ENCODE data around the gene ATP11C. TPM values are rescaled to one million over a fixed set of nuclear protein-coding genes. Genes with fewer than 3 reads are reported as not detected.
"Not testable (repeated sequence)": the region's sequence is repeated elsewhere in the genome, so short reads cannot be mapped to it uniquely, and the experiment has no call there.

Gene ATP11C
- total and polyA plus RNA-seq, 9 of the 15 experiments (the other 6 are each of a cell fraction or from before 2014, with no cell fraction given): 18.2 to 42.2 (median 29.4) TPM

GRCh38 chrX:139864640-139865039 is 68.2 kb downstream of the ATP11C start (continued):
- TF ChIP-seq, protein P1, sequence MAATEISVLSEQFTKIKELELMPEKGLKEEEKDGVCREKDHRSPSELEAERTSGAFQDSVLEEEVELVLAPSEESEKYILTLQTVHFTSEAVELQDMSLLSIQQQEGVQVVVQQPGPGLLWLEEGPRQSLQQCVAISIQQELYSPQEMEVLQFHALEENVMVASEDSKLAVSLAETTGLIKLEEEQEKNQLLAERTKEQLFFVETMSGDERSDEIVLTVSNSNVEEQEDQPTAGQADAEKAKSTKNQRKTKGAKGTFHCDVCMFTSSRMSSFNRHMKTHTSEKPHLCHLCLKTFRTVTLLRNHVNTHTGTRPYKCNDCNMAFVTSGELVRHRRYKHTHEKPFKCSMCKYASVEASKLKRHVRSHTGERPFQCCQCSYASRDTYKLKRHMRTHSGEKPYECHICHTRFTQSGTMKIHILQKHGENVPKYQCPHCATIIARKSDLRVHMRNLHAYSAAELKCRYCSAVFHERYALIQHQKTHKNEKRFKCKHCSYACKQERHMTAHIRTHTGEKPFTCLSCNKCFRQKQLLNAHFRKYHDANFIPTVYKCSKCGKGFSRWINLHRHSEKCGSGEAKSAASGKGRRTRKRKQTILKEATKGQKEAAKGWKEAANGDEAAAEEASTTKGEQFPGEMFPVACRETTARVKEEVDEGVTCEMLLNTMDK (IDR thresholded peaks at IDR 0.05; ENCODE audit: borderline replicate concordance, insufficient read depth, low read depth, low read length, poor library complexity, severe bottlenecking): no peak
- TF ChIP-seq SMARCC2 (IDR thresholded peaks at IDR 0.05; ENCODE audit: low read depth) (no peak), NUFIP1 (IDR thresholded peaks at IDR 0.05; ENCODE audit: partially characterized antibody) (no peak), PHF8 (IDR thresholded peaks at IDR 0.05; ENCODE audit: borderline replicate concordance, low read length) (no peak)
- TF ChIP-seq, protein P2, sequence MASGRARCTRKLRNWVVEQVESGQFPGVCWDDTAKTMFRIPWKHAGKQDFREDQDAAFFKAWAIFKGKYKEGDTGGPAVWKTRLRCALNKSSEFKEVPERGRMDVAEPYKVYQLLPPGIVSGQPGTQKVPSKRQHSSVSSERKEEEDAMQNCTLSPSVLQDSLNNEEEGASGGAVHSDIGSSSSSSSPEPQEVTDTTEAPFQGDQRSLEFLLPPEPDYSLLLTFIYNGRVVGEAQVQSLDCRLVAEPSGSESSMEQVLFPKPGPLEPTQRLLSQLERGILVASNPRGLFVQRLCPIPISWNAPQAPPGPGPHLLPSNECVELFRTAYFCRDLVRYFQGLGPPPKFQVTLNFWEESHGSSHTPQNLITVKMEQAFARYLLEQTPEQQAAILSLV (tag; IDR thresholded peaks at IDR 0.05): no peak

GRCh38 chrX:139862208-139862607 is 70.6 kb downstream of the ATP11C start:
- CTCF ChIA-PET (ENCODE audit: low intra/inter-chr PET ratio): no interaction called here
- H2AFZ ChIP-seq (ENCODE audit: low read depth, low read length): no peak overlapping the region
- 0 out of 3 replicates have a peak, but pooled peaks have one; percentile 31 for ATAC-seq
- in situ Hi-C loops (cut with MboI) (no loop called here), intact Hi-C loops (cut with micrococcal nuclease) (no loop called here)
- H3K4me3 ChIP-seq: no peak overlapping the region
- H3K4me2 ChIP-seq (ENCODE audit: insufficient read depth, low read length): no peak overlapping the region
- no TSS peak for BruUV-seq (replicated peaks)
- POLR2A ChIA-PET: no interaction called here
- no peaks in the 10 kb centered on the region for H3K9me3 ChIP-seq (replicated peaks; ENCODE audit: control insufficient read depth, insufficient read depth, low read depth, low read length)
- no peak for DNase-seq (ENCODE audit: extremely low read depth in 1 of 4, low spot score in 3 of 4)
- no peaks in the 10 kb centered on the region; the same call in 2 of the 3 replicates for H3K36me3 ChIP-seq (ENCODE audit: control insufficient read depth, insufficient read depth, low read length)
- no peaks in the 10 kb centered on the region for H4K20me1 ChIP-seq (replicated peaks; ENCODE audit: control insufficient read depth, insufficient read depth, low read length)
- no peak overlapping the region for H3K27ac ChIP-seq (ENCODE audit: extremely low read depth, low read depth, low read length)
- no peak overlapping the region for H3K9ac ChIP-seq (ENCODE audit: insufficient read depth in 1 of 2, low read depth in 2 of 2, low read length in 2 of 2)
- WGBS (ENCODE audit: insufficient coverage, low coverage, missing lambda C conversion rate): 100% methylated on average over 1 of the region's 5 CpGs
- H3K4me1 ChIP-seq (replicated peaks in 1 of 2; ENCODE audit: control insufficient read depth in 2 of 2, insufficient read depth in 2 of 2, low read length in 2 of 2): no peaks in the 10 kb centered on the region
- TF ChIP-seq E2F5 (CRISPR knock-in tag; IDR thresholded peaks at IDR 0.05) (no peak), CTCF (IDR thresholded peaks at IDR 0.05 in 2 of 3, conservative IDR thresholded peaks at IDR 0.05 in 1 of 3; ENCODE audit: insufficient read depth in 2 of 3, low read depth in 1 of 3, low read length in 3 of 3) (peak; percentile 8 to 20 (median 16); a peak in 1 of 6 replicates)
- no peaks in the 10 kb centered on the region for H3K9me1 ChIP-seq (ENCODE audit: control insufficient read depth, insufficient read depth, low read length)
- H3K27me3 ChIP-seq (ENCODE audit: control insufficient read depth in 2 of 2, insufficient read depth in 2 of 2, low read length in 2 of 2): no peaks in the 10 kb centered on the region
- no peaks in the 10 kb centered on the region; the same call in 1 of the 3 replicates for H3K79me2 ChIP-seq (ENCODE audit: control insufficient read depth, insufficient read depth, low read length)
- FAIRE-seq: no peak

GRCh38 chrX:139856826-139857225 is 76.0 kb downstream of the ATP11C start:
- H3K36me3 ChIP-seq (ENCODE audit: control insufficient read depth, insufficient read depth, low read length); FAIRE-seq; in situ Hi-C loops (cut with MboI); DNase-seq (ENCODE audit: extremely low read depth in 1 of 4, low spot score in 3 of 4); H3K79me2 ChIP-seq (ENCODE audit: control insufficient read depth, insufficient read depth, low read length); H4K20me1 ChIP-seq (replicated peaks; ENCODE audit: control insufficient read depth, insufficient read depth, low read length); H3K9ac ChIP-seq (ENCODE audit: insufficient read depth in 1 of 2, low read depth in 2 of 2, low read length in 2 of 2); H3K27ac ChIP-seq (ENCODE audit: extremely low read depth, low read depth, low read length); BruUV-seq (replicated peaks); H2AFZ ChIP-seq (ENCODE audit: low read depth, low read length); H3K4me3 ChIP-seq; H3K4me1 ChIP-seq (replicated peaks in 1 of 2; ENCODE audit: control insufficient read depth in 2 of 2, insufficient read depth in 2 of 2, low read length in 2 of 2); intact Hi-C loops (cut with micrococcal nuclease); POLR2A ChIA-PET; H3K4me2 ChIP-seq (ENCODE audit: insufficient read depth, low read length); ATAC-seq; CTCF ChIA-PET (ENCODE audit: low intra/inter-chr PET ratio); H3K9me1 ChIP-seq (ENCODE audit: control insufficient read depth, insufficient read depth, low read length); H3K9me3 ChIP-seq (replicated peaks; ENCODE audit: control insufficient read depth, insufficient read depth, low read depth, low read length); H3K27me3 ChIP-seq (ENCODE audit: control insufficient read depth in 2 of 2, insufficient read depth in 2 of 2, low read length in 2 of 2): not testable (repeated sequence)
- WGBS (ENCODE audit: insufficient coverage, low coverage, missing lambda C conversion rate): 85% methylated on average over 2 of the region's 4 CpGs

All from K562 (cell line).